ENCODE data around the gene SERPING1.

The SERPING1 gene

DNA sequence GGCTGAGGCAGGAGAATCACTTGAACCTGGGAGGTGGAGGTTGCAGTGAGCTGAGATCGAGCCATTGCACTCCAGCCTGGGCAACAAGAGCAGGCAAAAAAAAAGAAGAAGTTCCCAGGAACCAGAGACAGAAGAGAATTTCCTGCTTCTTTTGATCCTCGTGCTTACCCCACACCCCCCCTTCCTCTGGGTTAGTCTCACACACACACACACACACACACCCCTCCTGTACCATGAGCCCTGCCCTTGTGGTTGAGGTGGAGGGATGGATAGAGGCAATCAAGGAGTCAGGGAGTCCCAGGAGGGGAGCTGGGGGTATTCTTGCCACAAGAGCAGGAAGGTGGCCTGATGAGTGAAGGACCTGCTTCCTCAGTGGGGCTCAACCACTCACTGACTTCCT, 25.9 kb upstream of the SERPING1 start:
- H3K4me3 ChIP-seq (replicated peaks in 1 of 2; ENCODE audit: low read depth in 2 of 2, low read length in 2 of 2): no peak overlapping the region
- TF ChIP-seq, protein P1, sequence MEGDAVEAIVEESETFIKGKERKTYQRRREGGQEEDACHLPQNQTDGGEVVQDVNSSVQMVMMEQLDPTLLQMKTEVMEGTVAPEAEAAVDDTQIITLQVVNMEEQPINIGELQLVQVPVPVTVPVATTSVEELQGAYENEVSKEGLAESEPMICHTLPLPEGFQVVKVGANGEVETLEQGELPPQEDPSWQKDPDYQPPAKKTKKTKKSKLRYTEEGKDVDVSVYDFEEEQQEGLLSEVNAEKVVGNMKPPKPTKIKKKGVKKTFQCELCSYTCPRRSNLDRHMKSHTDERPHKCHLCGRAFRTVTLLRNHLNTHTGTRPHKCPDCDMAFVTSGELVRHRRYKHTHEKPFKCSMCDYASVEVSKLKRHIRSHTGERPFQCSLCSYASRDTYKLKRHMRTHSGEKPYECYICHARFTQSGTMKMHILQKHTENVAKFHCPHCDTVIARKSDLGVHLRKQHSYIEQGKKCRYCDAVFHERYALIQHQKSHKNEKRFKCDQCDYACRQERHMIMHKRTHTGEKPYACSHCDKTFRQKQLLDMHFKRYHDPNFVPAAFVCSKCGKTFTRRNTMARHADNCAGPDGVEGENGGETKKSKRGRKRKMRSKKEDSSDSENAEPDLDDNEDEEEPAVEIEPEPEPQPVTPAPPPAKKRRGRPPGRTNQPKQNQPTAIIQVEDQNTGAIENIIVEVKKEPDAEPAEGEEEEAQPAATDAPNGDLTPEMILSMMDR (IDR thresholded peaks at IDR 0.05; ENCODE audit: low read depth, low read length): no peak
- DNase-seq (ENCODE audit: low read depth in 2 of 2): no peak

DNA sequence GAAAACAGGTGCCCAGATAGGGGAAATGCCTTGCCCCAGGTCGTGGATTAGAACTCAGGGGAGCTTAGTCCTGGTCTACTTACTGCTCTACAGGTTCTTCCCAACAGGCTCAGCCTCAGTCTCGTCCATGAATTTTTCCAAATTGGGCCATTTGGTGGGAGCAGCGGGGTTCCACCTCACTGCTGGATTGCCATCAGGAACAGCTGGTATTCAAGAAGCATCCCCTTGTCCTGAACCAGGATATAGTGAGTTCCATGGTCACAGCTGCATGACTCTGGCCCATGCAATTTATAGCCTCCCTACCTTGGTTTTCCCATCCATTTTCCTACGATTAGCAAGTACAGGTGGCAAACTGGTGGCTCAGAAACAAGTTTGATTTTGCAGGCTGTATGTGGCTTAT, 23.4 kb upstream of the SERPING1 start:
- TF ChIP-seq, protein P1 (IDR thresholded peaks at IDR 0.05; ENCODE audit: low read depth, low read length): no peak
- no peak for DNase-seq (ENCODE audit: low read depth in 2 of 2)
- H3K4me3 ChIP-seq (replicated peaks in 1 of 2; ENCODE audit: low read depth in 2 of 2, low read length in 2 of 2): no peak overlapping the region

DNA sequence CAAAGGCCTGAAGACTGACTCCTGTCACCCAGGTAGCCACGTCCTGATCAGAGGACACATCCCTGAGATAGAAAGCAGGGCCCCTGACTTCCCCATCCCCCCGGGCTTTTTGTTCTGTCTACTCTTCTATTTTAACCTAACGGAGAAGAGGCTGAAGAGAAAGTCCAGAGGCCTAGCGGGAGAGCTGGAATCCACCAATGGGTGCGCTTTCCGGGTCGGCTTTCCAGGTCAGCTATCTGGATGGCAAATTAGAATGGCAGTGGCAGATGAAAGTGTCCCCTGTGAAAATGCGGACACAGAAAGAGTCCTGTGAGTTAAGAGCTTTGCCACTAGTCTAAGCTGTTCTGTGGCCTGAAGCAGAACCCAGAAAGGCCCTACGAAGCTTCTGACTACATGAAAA, 13.1 kb upstream of the SERPING1 start:
- TF ChIP-seq, protein P1 (IDR thresholded peaks at IDR 0.05; ENCODE audit: low read depth, low read length): no peak
- H3K4me3 ChIP-seq (replicated peaks in 1 of 2; ENCODE audit: low read depth in 2 of 2, low read length in 2 of 2): no peak overlapping the region

DNA sequence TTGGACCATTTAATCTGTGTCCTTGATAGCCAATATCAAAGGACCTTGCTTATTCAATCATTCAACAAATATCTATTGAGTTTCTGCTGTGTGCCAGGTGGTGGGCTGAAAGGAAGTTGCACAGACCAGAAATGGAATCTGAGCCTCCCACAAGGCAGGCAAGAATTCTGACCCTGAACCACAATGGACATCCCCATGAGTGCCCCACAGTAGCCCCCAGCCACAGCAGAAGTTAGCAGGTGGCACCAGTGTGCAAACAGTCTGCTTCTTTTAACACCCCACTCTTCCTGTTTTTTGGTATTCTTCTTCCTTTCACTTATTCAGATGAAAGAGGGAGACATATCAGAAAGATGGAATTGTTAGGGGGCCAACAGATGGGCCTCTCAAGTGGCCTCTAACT, 12.2 kb upstream of the SERPING1 start:
- H3K4me3 ChIP-seq (replicated peaks in 1 of 2; ENCODE audit: low read depth in 2 of 2, low read length in 2 of 2): no peak overlapping the region
- DNase-seq (ENCODE audit: low read depth in 2 of 2): no peak
- TF ChIP-seq, protein P1 (IDR thresholded peaks at IDR 0.05; ENCODE audit: low read depth, low read length): no peak

More for the DNA sequence above, 13.1 kb upstream of the SERPING1 start:
- DNase-seq (ENCODE audit: low read depth in 2 of 2): no peak

DNA sequence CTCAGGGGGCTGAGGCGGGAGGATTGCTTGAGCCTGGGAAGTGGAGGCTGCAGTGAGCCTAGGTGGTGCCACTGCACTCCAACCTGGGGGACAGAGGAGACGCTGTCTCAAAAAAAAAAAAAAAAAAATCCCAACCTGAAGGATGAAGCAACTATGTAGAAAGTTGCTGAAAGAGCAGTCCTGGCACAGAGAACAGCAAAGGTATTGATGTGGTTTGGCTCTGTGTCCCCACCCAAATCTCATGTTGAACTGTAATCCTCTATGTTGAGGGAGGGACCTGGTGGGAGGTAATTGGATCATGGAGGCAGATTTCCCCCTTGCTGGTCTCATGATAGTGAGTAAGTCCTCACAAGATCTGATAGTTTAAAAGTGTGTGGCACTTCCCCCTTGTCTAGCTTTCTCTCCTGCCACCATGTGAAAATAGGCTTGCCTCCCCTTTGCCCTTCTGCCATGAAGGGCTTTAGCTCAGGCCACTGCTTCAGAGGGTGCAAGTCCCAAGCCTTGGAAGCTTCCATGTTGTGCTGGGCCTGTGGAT, 10.7 kb upstream of the SERPING1 start:
- TF ChIP-seq, protein P1 (IDR thresholded peaks at IDR 0.05; ENCODE audit: low read depth, low read length): no peak
- H3K4me3 ChIP-seq (replicated peaks in 1 of 2; ENCODE audit: low read depth in 2 of 2, low read length in 2 of 2): no peak overlapping the region
- DNase-seq (ENCODE audit: low read depth in 2 of 2): no peak

DNA sequence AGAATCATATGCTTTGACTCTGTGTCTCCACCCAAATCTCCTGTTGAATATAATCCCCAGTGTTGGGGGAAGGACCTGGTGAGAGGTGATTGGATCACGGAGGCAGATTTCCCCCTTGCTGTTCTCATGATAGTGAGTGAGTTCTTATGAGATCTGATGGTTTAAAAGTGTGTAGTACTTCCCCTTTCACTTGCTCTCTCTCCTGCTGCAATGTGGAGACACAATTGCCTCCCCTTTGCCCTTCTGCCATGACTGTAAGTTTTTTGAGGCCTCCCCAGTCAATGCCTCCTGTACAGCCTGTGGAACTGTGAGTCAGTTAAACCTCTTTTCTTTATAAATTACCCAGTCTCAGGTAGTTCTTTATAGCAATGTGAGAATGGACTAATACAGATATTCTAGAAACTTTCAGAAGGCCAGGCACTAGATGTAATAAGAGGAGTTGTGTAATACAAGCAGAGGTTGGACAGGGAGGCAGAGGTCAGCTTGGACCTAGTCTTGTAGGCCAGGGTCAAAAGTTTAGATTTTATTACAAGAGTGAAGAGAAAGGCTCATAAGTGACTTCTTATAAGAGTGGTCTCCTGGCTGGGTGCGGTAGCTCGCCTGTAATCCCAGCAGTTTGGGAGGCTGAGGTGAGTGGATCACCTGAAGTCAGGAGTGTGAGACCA, 9.3 kb upstream of the SERPING1 start:
- TF ChIP-seq, protein P1 (IDR thresholded peaks at IDR 0.05; ENCODE audit: low read depth, low read length): no peak
- H3K4me3 ChIP-seq (replicated peaks in 1 of 2; ENCODE audit: low read depth in 2 of 2, low read length in 2 of 2): no peak overlapping the region
- DNase-seq (ENCODE audit: low read depth in 2 of 2): no peak
